Trophoblast cell (in vitro differentiated cells and primary cell): ENCODE results near the gene RAB20.
A peak's percentile ranks its signal among the peaks of the same experiment; 100 is the strongest.

Experiments
- DNase-seq, 2 donors: peaks; one replicate each; pipeline ENCODE4 v3.0.0-alpha.2; 2016
- H2AFZ ChIP-seq: 2 replicates; pipeline ENCODE4 v1.6.1; 2013; ENCODE audit warnings: low read length, moderate library complexity, mild to moderate bottlenecking; ENCODE audit not compliant: insufficient read depth, poor library complexity
- H2AK5ac ChIP-seq: 2 replicates; pipeline ENCODE4 v1.6.1; 2013; ENCODE audit warnings: mild to moderate bottlenecking, low read length
- H2BK120ac ChIP-seq: 2 replicates; pipeline ENCODE4 v1.6.1; 2013; ENCODE audit warnings: low read length, mild to moderate bottlenecking, moderate library complexity; ENCODE audit not compliant: insufficient read depth, poor library complexity
- H2BK12ac ChIP-seq: 2 replicates; pipeline ENCODE4 v1.6.1; 2013; ENCODE audit warnings: mild to moderate bottlenecking, low read length, moderate library complexity
- H2BK5ac ChIP-seq: 2 replicates; pipeline ENCODE4 v1.6.1; 2013; ENCODE audit warnings: low read length, low read depth, moderate library complexity, mild to moderate bottlenecking; ENCODE audit not compliant: poor library complexity
- H3K14ac ChIP-seq: 2 replicates; pipeline ENCODE4 v1.6.1; 2013; ENCODE audit warnings: mild to moderate bottlenecking, low read length
- H3K18ac ChIP-seq: 2 replicates; pipeline ENCODE4 v1.6.1; 2013; ENCODE audit warnings: mild to moderate bottlenecking, low read length
- H3K23ac ChIP-seq: 2 replicates; pipeline ENCODE4 v1.6.1; 2013; ENCODE audit warnings: low read length
- H3K27ac ChIP-seq: 2 replicates; pipeline ENCODE4 v1.5.1; 2013; ENCODE audit warnings: low read depth, mild to moderate bottlenecking, inconsistent platforms, low read length, moderate library complexity
- H3K27me3 ChIP-seq: 2 replicates; pipeline ENCODE4 v1.6.1; 2013; ENCODE audit warnings: inconsistent platforms, mild to moderate bottlenecking, low read length, moderate library complexity; ENCODE audit not compliant: insufficient read depth
- H3K36me3 ChIP-seq, 2 experiments: 1 replicate in 1 of 2; 2 replicates in 1 of 2; pipeline ENCODE4 v1.6.1; 2013; ENCODE audit warnings: low read length in 2 of 2, mild to moderate bottlenecking in 2 of 2, moderate library complexity in 1 of 2; ENCODE audit not compliant: insufficient read depth in 2 of 2, control insufficient read depth in 1 of 2
- H3K4ac ChIP-seq: 2 replicates; pipeline ENCODE4 v1.6.1; 2013; ENCODE audit warnings: low read depth, mild to moderate bottlenecking, low read length, moderate library complexity
- H3K4me1 ChIP-seq, 2 experiments: 1 replicate in 1 of 2; 2 replicates in 1 of 2; pipeline ENCODE4 v1.6.1; 2013; ENCODE audit warnings: low read length in 2 of 2, mild to moderate bottlenecking in 2 of 2, moderate library complexity in 1 of 2; ENCODE audit not compliant: insufficient read depth in 2 of 2, control insufficient read depth in 1 of 2
- H3K4me2 ChIP-seq: 2 replicates; pipeline ENCODE4 v1.6.1; 2013; ENCODE audit warnings: inconsistent platforms, mild to moderate bottlenecking, low read length, moderate library complexity
- H3K4me3 ChIP-seq: 2 replicates; pipeline ENCODE4 v1.5.1; 2013; ENCODE audit warnings: mild to moderate bottlenecking, low read depth, low read length, inconsistent platforms
- H3K79me1 ChIP-seq: one replicate; pipeline ENCODE4 v1.6.1; 2013; ENCODE audit warnings: low read length
- H3K79me2 ChIP-seq: 2 replicates; pipeline ENCODE4 v1.6.1; 2013; ENCODE audit warnings: low read length, mild to moderate bottlenecking; ENCODE audit not compliant: control insufficient read depth, insufficient read depth, poor library complexity
- H3K9ac ChIP-seq: 2 replicates; pipeline ENCODE4 v1.6.1; 2013; ENCODE audit warnings: mild to moderate bottlenecking, low read length
- H3K9me3 ChIP-seq: 2 replicates; pipeline ENCODE4 v1.6.1; 2013; ENCODE audit warnings: low read depth, mild to moderate bottlenecking, control low read depth, inconsistent platforms, low read length; ENCODE audit not compliant: insufficient read depth
- H4K12ac ChIP-seq: 2 replicates; pipeline ENCODE4 v1.6.1; 2013; ENCODE audit warnings: low read depth, mild to moderate bottlenecking, low read length, moderate library complexity
- H4K8ac ChIP-seq: 2 replicates; pipeline ENCODE4 v1.6.1; 2013; ENCODE audit warnings: low read depth, mild to moderate bottlenecking, low read length, moderate library complexity
- H4K91ac ChIP-seq: one replicate; pipeline ENCODE4 v1.6.1; 2013; ENCODE audit warnings: low read depth, mild to moderate bottlenecking, low read length, moderate library complexity
- WGBS: extraction: QIAGEN DNeasy Blood & Tissue Kit; methylation state at CpG from one replicate; pipeline ENCODE4 v1.1.7; 2013; ENCODE audit warnings: missing lambda C conversion rate; ENCODE audit not compliant: insufficient read length, insufficient coverage; ENCODE audit errors: extremely low coverage; 5-methylcytosine and 5-hydroxymethylcytosine counted together

Gene RAB20

DNA sequence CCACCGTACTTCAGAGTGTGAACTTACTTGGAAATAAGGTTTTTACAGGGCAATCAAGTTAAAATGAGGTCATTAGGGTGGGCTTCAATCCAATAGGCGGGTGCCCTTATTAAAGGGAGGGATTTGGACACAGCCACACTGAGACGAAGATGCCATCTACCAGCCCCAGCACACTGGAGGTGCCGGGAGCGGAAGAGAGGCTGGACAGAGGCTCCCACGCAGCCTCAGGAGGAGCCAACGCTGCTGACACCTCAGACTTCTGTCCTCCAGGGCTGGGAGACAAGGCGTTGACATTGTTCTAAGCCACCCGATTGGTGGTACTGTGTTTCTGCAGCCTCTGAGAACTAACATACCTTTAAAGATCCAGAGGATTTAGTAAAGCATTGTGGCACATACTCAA, 12.6 kb upstream of the RAB20 start:
- Histone ChIP-seq H3K27ac (no peak overlapping the region), H2BK12ac (no peak overlapping the region), H3K79me2 (no peaks in the 10 kb centered on the region), H4K91ac (no peak overlapping the region), H4K8ac (no peak overlapping the region), H3K79me1 (peaks cover 11% of the 10 kb centered on the region), H3K36me3 (no peaks in the 10 kb centered on the region), H3K9ac (no peak overlapping the region), H3K18ac (no peak overlapping the region), H3K27me3 (no peaks in the 10 kb centered on the region), H3K4me2 (no peak overlapping the region), H2BK120ac (no peak overlapping the region), H4K12ac (no peak overlapping the region), H2AFZ (no peak overlapping the region), H3K4me3 (no peak overlapping the region), H2BK5ac (no peak overlapping the region), H3K4me1 (peaks cover 11 to 19% of the 10 kb centered on the region in 2 experiments), H3K23ac (no peak overlapping the region), H3K9me3 (no peaks in the 10 kb centered on the region), H3K4ac (no peak overlapping the region), H2AK5ac (no peak overlapping the region), H3K14ac (no peak overlapping the region)
- no peak for DNase-seq
- no CpG with 5 or more reads among the region's 9 CpGs for WGBS

DNA sequence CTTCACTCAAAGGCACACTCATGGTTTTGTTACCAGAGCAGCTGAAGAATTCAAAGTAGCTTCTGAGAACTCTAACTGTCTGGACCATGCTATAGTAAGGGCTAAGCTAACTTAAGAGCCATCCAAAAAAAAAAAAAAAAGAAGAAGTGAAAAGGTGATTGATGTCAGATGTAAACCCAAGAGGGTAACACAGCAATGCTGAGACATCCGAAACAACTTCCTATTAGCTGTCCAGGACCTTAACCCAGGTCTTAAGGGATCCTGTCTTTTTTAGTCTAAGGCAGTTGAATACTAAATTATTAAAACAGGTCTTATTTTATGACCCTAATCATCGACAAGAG, 11.2 kb upstream of the RAB20 start:
- Histone ChIP-seq H2AK5ac (no peak overlapping the region), H3K27ac (no peak overlapping the region), H3K23ac (no peak overlapping the region), H4K8ac (no peak overlapping the region), H3K27me3 (no peaks in the 10 kb centered on the region), H2BK120ac (no peak overlapping the region), H3K9me3 (peaks cover 1% of the 10 kb centered on the region), H3K18ac (peak overlapping the region; percentile 19), H4K91ac (peak overlapping the region; percentile 19), H2AFZ (no peak overlapping the region), H3K9ac (no peak overlapping the region), H3K4ac (no peak overlapping the region), H2BK5ac (no peak overlapping the region), H4K12ac (no peak overlapping the region), H3K4me2 (no peak overlapping the region), H3K79me2 (no peaks in the 10 kb centered on the region), H3K79me1 (peaks cover 20% of the 10 kb centered on the region), H3K4me3 (no peak overlapping the region), H3K14ac (peak overlapping the region; percentile 24), H3K4me1 (peaks cover 12 to 24% of the 10 kb centered on the region in 2 experiments), H3K36me3 (no peaks in the 10 kb centered on the region), H2BK12ac (no peak overlapping the region)
- no peak for DNase-seq
- no CpG with 5 or more reads among the region's 2 CpGs for WGBS

DNA sequence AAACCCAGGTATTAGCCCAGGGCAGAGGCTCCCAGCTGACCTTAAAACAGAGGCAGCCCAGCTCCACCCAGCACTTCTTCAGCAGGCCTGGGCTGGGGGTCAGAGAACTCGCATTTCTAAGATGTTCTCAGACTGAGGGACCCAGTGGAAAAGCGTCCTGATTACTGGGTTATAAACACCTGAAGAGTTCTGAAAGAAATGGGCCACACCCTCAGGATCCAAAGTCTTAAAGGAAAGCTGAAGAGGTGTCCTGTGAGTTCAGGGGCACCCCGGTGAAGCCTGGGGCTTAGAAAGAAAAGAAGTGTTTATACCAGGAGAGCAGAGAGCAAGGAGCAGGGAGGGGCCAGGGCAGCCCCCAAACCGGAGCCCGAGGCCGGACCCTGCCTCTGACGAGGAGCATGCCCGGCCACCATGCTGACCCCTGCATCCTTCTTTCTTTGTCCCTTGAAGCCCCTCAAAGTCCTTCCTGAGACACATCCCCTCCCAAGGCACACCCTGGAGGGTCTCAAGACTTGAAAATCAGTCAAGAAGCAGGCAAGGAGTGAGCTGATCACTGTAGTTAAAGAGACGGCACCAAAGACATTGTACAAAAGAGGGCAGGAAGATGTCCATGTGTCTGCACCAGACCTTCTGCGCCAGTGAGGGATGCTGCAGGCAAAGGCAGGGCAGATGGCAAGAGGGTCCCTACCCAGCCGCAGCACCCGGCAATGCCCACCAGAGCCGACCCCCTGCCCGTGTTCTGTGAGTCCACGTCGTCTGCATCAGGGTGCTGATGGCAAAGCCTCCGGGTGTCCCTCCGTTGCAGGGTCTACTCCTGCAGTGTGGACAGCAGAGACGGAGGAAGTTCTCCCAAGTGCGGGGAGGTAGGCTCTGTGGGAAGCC, 10.6 kb upstream of the RAB20 start:
- Histone ChIP-seq H3K23ac (no peak overlapping the region), H3K27me3 (no peaks in the 10 kb centered on the region), H2BK120ac (no peak overlapping the region), H3K4me3 (no peak overlapping the region), H3K79me1 (peaks cover 22% of the 10 kb centered on the region), H3K4me1 (peaks cover 15 to 28% of the 10 kb centered on the region in 2 experiments), H3K9ac (no peak overlapping the region), H3K4ac (no peak overlapping the region), H4K91ac (peak overlapping the region; percentile 20), H2BK5ac (no peak overlapping the region), H3K36me3 (no peaks in the 10 kb centered on the region), H2AK5ac (peak overlapping the region; percentile 48), H4K8ac (no peak overlapping the region), H3K18ac (peak overlapping the region; percentile 19), H4K12ac (no peak overlapping the region), H3K79me2 (no peaks in the 10 kb centered on the region), H2AFZ (no peak overlapping the region), H3K14ac (peak overlapping the region; percentile 24), H3K4me2 (no peak overlapping the region), H3K27ac (no peak overlapping the region), H3K9me3 (peaks cover 1% of the 10 kb centered on the region), H2BK12ac (no peak overlapping the region)
- no peak for DNase-seq
- no CpG with 5 or more reads among the region's 20 CpGs for WGBS

DNA sequence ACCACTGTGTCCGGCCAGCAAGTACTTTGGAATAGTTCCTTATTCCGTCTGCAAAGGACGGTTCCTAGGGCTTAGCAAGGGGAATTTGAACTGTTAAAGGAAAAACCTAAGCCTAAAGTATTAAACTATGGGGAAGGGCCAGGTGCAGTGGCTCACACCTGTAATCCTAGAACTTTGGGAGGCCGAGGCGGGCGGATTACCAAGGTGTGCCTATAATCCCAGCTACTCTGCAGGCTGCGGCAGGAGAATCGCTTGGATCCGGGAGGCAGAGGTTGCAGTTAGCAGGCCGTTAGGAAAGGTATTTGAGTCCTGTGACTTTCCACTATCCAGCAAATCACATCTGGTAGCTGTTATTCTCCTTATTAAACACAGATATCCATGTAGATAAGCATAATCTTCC, 9.4 kb upstream of the RAB20 start:
- Histone ChIP-seq H3K79me1 (peaks cover 22% of the 10 kb centered on the region), H2BK5ac (no peak overlapping the region), H4K8ac (no peak overlapping the region), H2AK5ac (no peak overlapping the region), H2BK12ac (no peak overlapping the region), H3K27ac (no peak overlapping the region), H3K18ac (no peak overlapping the region), H3K9me3 (peaks cover 1% of the 10 kb centered on the region), H2AFZ (no peak overlapping the region), H3K4me2 (no peak overlapping the region), H4K12ac (no peak overlapping the region), H3K4ac (no peak overlapping the region), H3K14ac (no peak overlapping the region), H3K23ac (no peak overlapping the region), H3K4me1 (peaks cover 15 to 28% of the 10 kb centered on the region in 2 experiments), H3K9ac (no peak overlapping the region), H3K36me3 (no peaks in the 10 kb centered on the region), H2BK120ac (no peak overlapping the region), H3K27me3 (no peaks in the 10 kb centered on the region), H3K4me3 (no peak overlapping the region), H4K91ac (peak overlapping the region; percentile 21), H3K79me2 (no peaks in the 10 kb centered on the region)
- WGBS: no CpG with 5 or more reads among the region's 10 CpGs
- no peak for DNase-seq
